IPS-20b (cell line): ENCODE results near the gene HOXB9.

ENCODE experiments used
- H3K27ac ChIP-seq: one replicate; pipeline ENCODE4 v1.5.1; 2013; ENCODE audit warnings: low read length
- H3K27me3 ChIP-seq: 2 replicates; pipeline ENCODE4 v1.6.1; 2013; ENCODE audit warnings: mild to moderate bottlenecking, low read length, inconsistent platforms; ENCODE audit not compliant: insufficient read depth
- H3K36me3 ChIP-seq: 2 replicates; pipeline ENCODE4 v1.6.1; 2013; ENCODE audit warnings: low read depth, mild to moderate bottlenecking, inconsistent platforms, low read length, moderate library complexity; ENCODE audit not compliant: insufficient read depth
- H3K4me1 ChIP-seq: 2 replicates; pipeline ENCODE4 v1.6.1; 2013; ENCODE audit warnings: mild to moderate bottlenecking, control low read depth, inconsistent platforms, low read length, moderate library complexity; ENCODE audit not compliant: insufficient read depth
- H3K4me3 ChIP-seq: 2 replicates; pipeline ENCODE4 v1.5.1; 2013; ENCODE audit warnings: mild to moderate bottlenecking, low read length, inconsistent platforms
- H3K9ac ChIP-seq: 2 replicates; pipeline ENCODE4 v1.6.1; 2013; ENCODE audit warnings: low read depth, mild to moderate bottlenecking, inconsistent platforms, low read length, moderate library complexity
- H3K9me3 ChIP-seq: 2 replicates; pipeline ENCODE4 v1.6.1; 2013; ENCODE audit warnings: mild to moderate bottlenecking, low read depth, low read length, inconsistent platforms; ENCODE audit not compliant: insufficient read depth

HOXB9 gene

GRCh38 chr17:48601539-48602425, 24.4 kb downstream of the HOXB9 start:
- no peaks in the 10 kb centered on the region for H3K4me1 ChIP-seq
- H3K36me3 ChIP-seq = no peaks in the 10 kb centered on the region
- H3K9ac ChIP-seq = no peak overlapping the region
- peaks cover 100% of the 10 kb centered on the region for H3K27me3 ChIP-seq
- no peak overlapping the region for H3K4me3 ChIP-seq
- H3K9me3 ChIP-seq = peaks cover 6% of the 10 kb centered on the region; the same call in 1 of the 2 replicates
- no peak overlapping the region for H3K27ac ChIP-seq

GRCh38 chr17:48601207-48601538, 25.0 kb downstream of the HOXB9 start:
- H3K4me1 ChIP-seq = no peaks in the 10 kb centered on the region
- no peak overlapping the region for H3K27ac ChIP-seq
- no peak overlapping the region for H3K4me3 ChIP-seq
- peaks cover 100% of the 10 kb centered on the region for H3K27me3 ChIP-seq
- H3K9ac ChIP-seq = no peak overlapping the region
- no peaks in the 10 kb centered on the region for H3K36me3 ChIP-seq
- peaks cover 3% of the 10 kb centered on the region; the same call in 1 of the 2 replicates for H3K9me3 ChIP-seq

GRCh38 chr17:48600244-48601098, 25.7 kb downstream of the HOXB9 start:
- no peak overlapping the region for H3K4me3 ChIP-seq
- H3K9me3 ChIP-seq = peaks cover 3% of the 10 kb centered on the region; the same call in 1 of the 2 replicates
- H3K36me3 ChIP-seq = no peaks in the 10 kb centered on the region
- no peaks in the 10 kb centered on the region for H3K4me1 ChIP-seq
- H3K9ac ChIP-seq = no peak overlapping the region
- peaks cover 100% of the 10 kb centered on the region for H3K27me3 ChIP-seq
- no peak overlapping the region for H3K27ac ChIP-seq

- Histone ChIP-seq H3K27me3 (peaks cover 100% of the 10 kb centered on the region), H3K9me3 (peaks cover 3% of the 10 kb centered on the region; the same call in 1 of the 2 replicates), H3K36me3 (no peaks in the 10 kb centered on the region), H3K9ac (no peak overlapping the region), H3K4me3 (no peak overlapping the region), H3K4me1 (no peaks in the 10 kb centered on the region), H3K27ac (no peak overlapping the region)
These were observed 26.8 kb downstream of the HOXB9 start for GRCh38 chr17:48599354-48599753.

- Histone ChIP-seq H3K27ac (no peak overlapping the region), H3K27me3 (peaks cover 100% of the 10 kb centered on the region), H3K4me3 (no peak overlapping the region), H3K36me3 (no peaks in the 10 kb centered on the region), H3K4me1 (peaks cover 4% of the 10 kb centered on the region; the same call in 1 of the 2 replicates), H3K9ac (no peak overlapping the region), H3K9me3 (peaks cover 3% of the 10 kb centered on the region; the same call in 1 of the 2 replicates)
These were observed 27.4 kb downstream of the HOXB9 start for GRCh38 chr17:48598736-48599135.

GRCh38 chr17:48597778-48598631, 28.2 kb downstream of the HOXB9 start:
- Histone ChIP-seq H3K9ac (no peak overlapping the region), H3K4me3 (no peak overlapping the region), H3K36me3 (no peaks in the 10 kb centered on the region), H3K27ac (no peak overlapping the region), H3K9me3 (peaks cover 3% of the 10 kb centered on the region; the same call in 1 of the 2 replicates), H3K4me1 (peaks cover 4% of the 10 kb centered on the region; the same call in 1 of the 2 replicates), H3K27me3 (peaks cover 100% of the 10 kb centered on the region)

GRCh38 chr17:48597528-48597777, 28.7 kb downstream of the HOXB9 start:
- peaks cover 100% of the 10 kb centered on the region for H3K27me3 ChIP-seq
- peaks cover 4% of the 10 kb centered on the region; the same call in 1 of the 2 replicates for H3K4me1 ChIP-seq
- H3K27ac ChIP-seq = no peak overlapping the region
- no peak overlapping the region for H3K9ac ChIP-seq
- H3K4me3 ChIP-seq = no peak overlapping the region
- peaks cover 3% of the 10 kb centered on the region; the same call in 1 of the 2 replicates for H3K9me3 ChIP-seq
- H3K36me3 ChIP-seq = no peaks in the 10 kb centered on the region

- no peaks in the 10 kb centered on the region for H3K36me3 ChIP-seq
- peaks cover 100% of the 10 kb centered on the region for H3K27me3 ChIP-seq
- no peak overlapping the region for H3K27ac ChIP-seq
- peaks cover 3% of the 10 kb centered on the region; the same call in 1 of the 2 replicates for H3K9me3 ChIP-seq
- no peak overlapping the region for H3K4me3 ChIP-seq
- no peak overlapping the region for H3K9ac ChIP-seq
- H3K4me1 ChIP-seq = peaks cover 4% of the 10 kb centered on the region; the same call in 1 of the 2 replicates
These were observed 29.2 kb downstream of the HOXB9 start for GRCh38 chr17:48596735-48597527.

GRCh38 chr17:48596000-48596734, 30.0 kb downstream of the HOXB9 start:
- Histone ChIP-seq H3K9me3 (peaks cover 3% of the 10 kb centered on the region; the same call in 1 of the 2 replicates), H3K4me3 (no peak overlapping the region), H3K27me3 (peaks cover 100% of the 10 kb centered on the region), H3K4me1 (peaks cover 4% of the 10 kb centered on the region; the same call in 1 of the 2 replicates), H3K27ac (no peak overlapping the region), H3K9ac (no peak overlapping the region), H3K36me3 (no peaks in the 10 kb centered on the region)

- Histone ChIP-seq H3K4me1 (peaks cover 4% of the 10 kb centered on the region; the same call in 1 of the 2 replicates), H3K27ac (no peak overlapping the region), H3K9me3 (peaks cover 3% of the 10 kb centered on the region; the same call in 1 of the 2 replicates), H3K9ac (no peak overlapping the region), H3K36me3 (no peaks in the 10 kb centered on the region), H3K27me3 (peaks cover 100% of the 10 kb centered on the region), H3K4me3 (no peak overlapping the region)
These were observed 30.7 kb downstream of the HOXB9 start for GRCh38 chr17:48595278-48595999.
